Gastroesophageal sphincter (tissue), 3 donors: ENCODE data around the gene AADAC.

ENCODE experiments used
- POLR2A ChIP-seq, 2 donors: fragments of 450-650 bp; IDR thresholded peaks; one replicate each; pipeline ENCODE4 v1.6.1; 2017; ENCODE audit warnings: antibody characterized with exemption in 2 of 2, mild to moderate bottlenecking in 2 of 2, moderate library complexity in 1 of 2
- TF ChIP-seq, protein P1 (sequence below), 4 experiments: fragments of 200-600 bp in 2 of 4; fragments of 450-650 bp in 2 of 4; sonication (generic) in 1 of 4; IDR thresholded peaks; one replicate each; pipeline ENCODE4 v1.5.1; 2017 to 2019; ENCODE audit warnings: antibody characterized with exemption in 4 of 4, mild to moderate bottlenecking in 2 of 4, moderate library complexity in 2 of 4

DNA sequence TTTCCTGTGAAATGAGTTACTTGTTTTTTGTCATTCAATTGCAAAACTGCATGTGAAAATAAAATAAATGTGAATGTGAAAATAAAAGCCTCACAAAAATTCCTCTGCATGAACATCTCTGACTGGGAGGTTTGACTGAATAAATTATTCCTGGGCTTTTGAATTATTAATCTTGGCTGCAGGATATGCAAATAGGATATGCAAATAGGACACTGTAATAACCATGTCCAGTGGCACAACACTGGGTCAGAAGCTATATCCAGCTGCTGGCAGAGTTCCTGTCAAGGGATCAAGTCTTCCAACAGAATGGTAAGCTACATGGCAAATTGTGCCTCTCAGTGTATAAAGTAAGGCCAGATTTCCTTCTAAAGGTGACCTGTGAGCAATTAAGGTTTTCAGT, 59.5 kb downstream of the AADAC start, which contains the start of gene SUCNR1:
- TF ChIP-seq POLR2A (IDR thresholded peaks at IDR 0.05) = no peak
- TF ChIP-seq, protein P1, sequence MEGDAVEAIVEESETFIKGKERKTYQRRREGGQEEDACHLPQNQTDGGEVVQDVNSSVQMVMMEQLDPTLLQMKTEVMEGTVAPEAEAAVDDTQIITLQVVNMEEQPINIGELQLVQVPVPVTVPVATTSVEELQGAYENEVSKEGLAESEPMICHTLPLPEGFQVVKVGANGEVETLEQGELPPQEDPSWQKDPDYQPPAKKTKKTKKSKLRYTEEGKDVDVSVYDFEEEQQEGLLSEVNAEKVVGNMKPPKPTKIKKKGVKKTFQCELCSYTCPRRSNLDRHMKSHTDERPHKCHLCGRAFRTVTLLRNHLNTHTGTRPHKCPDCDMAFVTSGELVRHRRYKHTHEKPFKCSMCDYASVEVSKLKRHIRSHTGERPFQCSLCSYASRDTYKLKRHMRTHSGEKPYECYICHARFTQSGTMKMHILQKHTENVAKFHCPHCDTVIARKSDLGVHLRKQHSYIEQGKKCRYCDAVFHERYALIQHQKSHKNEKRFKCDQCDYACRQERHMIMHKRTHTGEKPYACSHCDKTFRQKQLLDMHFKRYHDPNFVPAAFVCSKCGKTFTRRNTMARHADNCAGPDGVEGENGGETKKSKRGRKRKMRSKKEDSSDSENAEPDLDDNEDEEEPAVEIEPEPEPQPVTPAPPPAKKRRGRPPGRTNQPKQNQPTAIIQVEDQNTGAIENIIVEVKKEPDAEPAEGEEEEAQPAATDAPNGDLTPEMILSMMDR (IDR thresholded peaks at IDR 0.05) = no peak
